RWPE1 (cell line): Measurements from ENCODE around the gene TRIM8.
A peak's percentile ranks its signal among the peaks of the same experiment; 100 is the strongest.

Experiments used
- CTCF ChIA-PET: fragments of 350-600 bp; sonication (Branson Sonifier 250); formaldehyde crosslinking; extraction: SDS; loops from one replicate; lab custom pipeline; 2021; lab: Yijun Ruan, JAX
- POLR2A ChIA-PET: fragments of 400-600 bp; formaldehyde crosslinking; extraction: SDS; loops from one replicate; lab custom pipeline; 2020; ENCODE audit warnings: antibody characterized with exemption; ENCODE audit not compliant: low non-redundant PET; lab: Yijun Ruan, JAX
- DNase-seq: peaks from one replicate; pipeline ENCODE4 v3.0.0; 2012; ENCODE audit warnings: low spot score
- H3K27ac ChIP-seq: fragments of 450-650 bp; 2 replicates; pipeline ENCODE4 v1.5.1; 2017
- CTCF ChIP-seq: fragments of 450-650 bp; conservative IDR thresholded peaks from 2 replicates; pipeline ENCODE4 v1.5.1; 2017; ENCODE audit warnings: low read depth, mild to moderate bottlenecking

TRIM8 gene

GRCh38 chr10:102653060-102653459 lies 8.8 kb downstream of the TRIM8 start:
- ChIA-PET CTCF (no interaction called here), POLR2A (interaction anchor here (0.7 kb wide), 1 partner anchor 194 kb away, joined by 6 read pairs; no protein-coding TSS in a partner anchor)
- no peak for TF ChIP-seq CTCF
- DNase-seq = no peak
- peak overlapping the region; percentile 53 for H3K27ac ChIP-seq

- H3K27ac ChIP-seq = peak overlapping the region; percentile 53
- ChIA-PET POLR2A (no interaction called here), CTCF (interaction anchor here (0.5 to 1.2 kb wide), 3 partner anchors 25 to 485 kb away, joined by 3 read pairs; no protein-coding TSS in a partner anchor)
- no peak for TF ChIP-seq CTCF
- DNase-seq = no peak
Observed at GRCh38 chr10:102654566-102654965, 10.3 kb downstream of the TRIM8 start.

- no peak for TF ChIP-seq CTCF
- CTCF ChIA-PET = interaction anchor here (0.5 to 1.2 kb wide), 5 partner anchors 10 to 485 kb away, joined by 3 to 4 read pairs (median 3); partner anchors contain the start of gene TRIM8
- DNase-seq = no peak
- POLR2A ChIA-PET = no interaction called here
- H3K27ac ChIP-seq = peak overlapping the region; percentile 53
Observed at GRCh38 chr10:102654969-102655368, 10.7 kb downstream of the TRIM8 start.

GRCh38 chr10:102656026-102656425 lies 11.7 kb downstream of the TRIM8 start:
- POLR2A ChIA-PET = interaction anchor here (0.7 kb wide), 1 partner anchor 129 kb away, joined by 4 read pairs; no protein-coding TSS in a partner anchor

GRCh38 chr10:102656791-102657371 lies 12.6 kb downstream of the TRIM8 start:
- ChIA-PET POLR2A (interaction anchor here (0.7 kb wide), 1 partner anchor 12 kb away, joined by 3 read pairs; the partner anchor contains the start of gene TRIM8), CTCF (no interaction called here)
- peak overlapping the region; percentile 82 for H3K27ac ChIP-seq
- DNase-seq = no peak
- TF ChIP-seq CTCF = no peak

More at GRCh38 chr10:102656026-102656425, 11.7 kb downstream of the TRIM8 start:
- no peak for DNase-seq
- CTCF ChIA-PET = interaction anchor here (1.2 kb wide), 1 partner anchor 11 kb away, joined by 3 read pairs; the partner anchor contains the start of gene TRIM8
- TF ChIP-seq CTCF = no peak
- H3K27ac ChIP-seq = peak overlapping the region; percentile 82

- DNase-seq = no peak
- peak overlapping the region; percentile 82 for H3K27ac ChIP-seq
- ChIA-PET CTCF (no interaction called here), POLR2A (interaction anchor here (0.7 kb wide), 1 partner anchor 13 kb away, joined by 3 read pairs; the partner anchor contains the start of gene TRIM8)
- no peak for TF ChIP-seq CTCF
Observed at GRCh38 chr10:102657451-102657850, 13.2 kb downstream of the TRIM8 start.
